Vagina (tissue), 2 donors: ENCODE results near the gene TAF4B.

Experiments
- POLR2A ChIP-seq, 2 donors: fragments of 450-650 bp; IDR thresholded peaks; one replicate each; pipeline ENCODE4 v1.6.1; 2017; ENCODE audit warnings: antibody characterized with exemption in 2 of 2, mild to moderate bottlenecking in 2 of 2, moderate library complexity in 2 of 2
- POLR2AphosphoS5 ChIP-seq, 2 donors: sonication (generic); formaldehyde crosslinking; IDR thresholded peaks; one replicate each; pipeline ENCODE4 v1.9.0; 2017; ENCODE audit warnings: antibody characterized with exemption in 2 of 2, mild to moderate bottlenecking in 2 of 2, low read depth in 1 of 2; ENCODE audit not compliant: insufficient read depth in 1 of 2
- TF ChIP-seq, protein P1 (sequence below), 3 experiments: fragments of 450-650 bp in 2 of 3; fragments of 200-600 bp in 1 of 3; sonication (generic) in 1 of 3; IDR thresholded peaks; one replicate each; pipeline ENCODE4 v1.5.1; 2017 to 2019; ENCODE audit warnings: antibody characterized with exemption in 3 of 3, mild to moderate bottlenecking in 2 of 3, moderate library complexity in 2 of 3

DNA sequence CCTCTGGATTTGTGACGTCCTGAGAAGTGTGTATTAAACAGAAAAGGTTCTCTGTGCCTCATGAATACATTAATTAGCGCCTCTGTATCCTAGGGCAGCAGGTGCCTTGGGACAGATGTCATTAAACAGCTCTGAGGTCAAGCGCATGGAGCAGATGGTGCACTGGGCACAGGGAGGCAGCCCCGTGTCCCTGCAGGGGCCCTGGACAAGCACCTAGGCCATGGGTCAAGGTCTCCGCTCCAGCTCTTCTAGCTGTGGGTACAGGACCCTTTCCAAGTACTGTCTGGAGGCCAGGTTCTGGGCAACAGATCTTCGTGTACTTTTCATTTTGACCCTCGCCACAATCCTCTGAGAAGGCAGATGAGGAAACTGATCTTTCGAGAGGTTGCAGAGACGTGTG lies 195.7 kb downstream of the TAF4B start:
- TF ChIP-seq, protein P1, sequence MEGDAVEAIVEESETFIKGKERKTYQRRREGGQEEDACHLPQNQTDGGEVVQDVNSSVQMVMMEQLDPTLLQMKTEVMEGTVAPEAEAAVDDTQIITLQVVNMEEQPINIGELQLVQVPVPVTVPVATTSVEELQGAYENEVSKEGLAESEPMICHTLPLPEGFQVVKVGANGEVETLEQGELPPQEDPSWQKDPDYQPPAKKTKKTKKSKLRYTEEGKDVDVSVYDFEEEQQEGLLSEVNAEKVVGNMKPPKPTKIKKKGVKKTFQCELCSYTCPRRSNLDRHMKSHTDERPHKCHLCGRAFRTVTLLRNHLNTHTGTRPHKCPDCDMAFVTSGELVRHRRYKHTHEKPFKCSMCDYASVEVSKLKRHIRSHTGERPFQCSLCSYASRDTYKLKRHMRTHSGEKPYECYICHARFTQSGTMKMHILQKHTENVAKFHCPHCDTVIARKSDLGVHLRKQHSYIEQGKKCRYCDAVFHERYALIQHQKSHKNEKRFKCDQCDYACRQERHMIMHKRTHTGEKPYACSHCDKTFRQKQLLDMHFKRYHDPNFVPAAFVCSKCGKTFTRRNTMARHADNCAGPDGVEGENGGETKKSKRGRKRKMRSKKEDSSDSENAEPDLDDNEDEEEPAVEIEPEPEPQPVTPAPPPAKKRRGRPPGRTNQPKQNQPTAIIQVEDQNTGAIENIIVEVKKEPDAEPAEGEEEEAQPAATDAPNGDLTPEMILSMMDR (IDR thresholded peaks at IDR 0.05): no peak
- no peak for TF ChIP-seq POLR2A (IDR thresholded peaks at IDR 0.05)
- no peak for TF ChIP-seq POLR2AphosphoS5 (IDR thresholded peaks at IDR 0.05; ENCODE audit: insufficient read depth in 1 of 2, low read depth in 1 of 2)
